ENCODE measurements around the gene CLRN1. TPM values are rescaled to one million over a fixed set of nuclear protein-coding genes. Genes with fewer than 3 reads are reported as not detected.

Gene CLRN1
- total RNA-seq, 1 donor from 2014 or later = not detected

DNA sequence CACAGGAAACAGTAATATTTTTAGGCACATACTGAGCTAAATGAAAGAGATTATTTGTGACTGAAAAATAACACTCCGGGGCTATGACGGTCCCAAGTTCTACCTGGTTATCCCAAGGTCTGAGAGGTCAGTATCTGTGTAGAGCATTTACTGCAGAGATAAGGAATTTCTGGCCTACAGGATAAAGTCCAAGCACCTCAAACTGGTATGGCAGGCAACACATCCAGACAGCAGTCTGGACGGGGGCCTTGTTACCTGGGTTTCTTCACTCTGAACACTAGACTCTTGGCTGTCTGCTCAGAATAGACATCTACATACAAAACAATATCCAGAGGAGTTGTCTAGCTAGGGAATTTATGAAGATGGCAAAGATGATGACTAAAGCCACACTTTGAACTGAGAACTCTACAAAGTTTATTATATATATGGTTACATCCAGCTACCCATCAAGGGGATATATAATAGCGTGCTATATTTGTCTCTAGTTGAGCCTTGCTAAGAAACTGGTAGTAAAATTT lies 42.0 kb upstream of the CLRN1 start:
- H3K9me3 Mint-ChIP-seq (ENCODE audit: unreplicated experiment) = no peaks in the 10 kb centered on the region
- TF ChIP-seq, protein P1, sequence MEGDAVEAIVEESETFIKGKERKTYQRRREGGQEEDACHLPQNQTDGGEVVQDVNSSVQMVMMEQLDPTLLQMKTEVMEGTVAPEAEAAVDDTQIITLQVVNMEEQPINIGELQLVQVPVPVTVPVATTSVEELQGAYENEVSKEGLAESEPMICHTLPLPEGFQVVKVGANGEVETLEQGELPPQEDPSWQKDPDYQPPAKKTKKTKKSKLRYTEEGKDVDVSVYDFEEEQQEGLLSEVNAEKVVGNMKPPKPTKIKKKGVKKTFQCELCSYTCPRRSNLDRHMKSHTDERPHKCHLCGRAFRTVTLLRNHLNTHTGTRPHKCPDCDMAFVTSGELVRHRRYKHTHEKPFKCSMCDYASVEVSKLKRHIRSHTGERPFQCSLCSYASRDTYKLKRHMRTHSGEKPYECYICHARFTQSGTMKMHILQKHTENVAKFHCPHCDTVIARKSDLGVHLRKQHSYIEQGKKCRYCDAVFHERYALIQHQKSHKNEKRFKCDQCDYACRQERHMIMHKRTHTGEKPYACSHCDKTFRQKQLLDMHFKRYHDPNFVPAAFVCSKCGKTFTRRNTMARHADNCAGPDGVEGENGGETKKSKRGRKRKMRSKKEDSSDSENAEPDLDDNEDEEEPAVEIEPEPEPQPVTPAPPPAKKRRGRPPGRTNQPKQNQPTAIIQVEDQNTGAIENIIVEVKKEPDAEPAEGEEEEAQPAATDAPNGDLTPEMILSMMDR (IDR thresholded peaks at IDR 0.05; ENCODE audit: unreplicated experiment) = no peak

DNA sequence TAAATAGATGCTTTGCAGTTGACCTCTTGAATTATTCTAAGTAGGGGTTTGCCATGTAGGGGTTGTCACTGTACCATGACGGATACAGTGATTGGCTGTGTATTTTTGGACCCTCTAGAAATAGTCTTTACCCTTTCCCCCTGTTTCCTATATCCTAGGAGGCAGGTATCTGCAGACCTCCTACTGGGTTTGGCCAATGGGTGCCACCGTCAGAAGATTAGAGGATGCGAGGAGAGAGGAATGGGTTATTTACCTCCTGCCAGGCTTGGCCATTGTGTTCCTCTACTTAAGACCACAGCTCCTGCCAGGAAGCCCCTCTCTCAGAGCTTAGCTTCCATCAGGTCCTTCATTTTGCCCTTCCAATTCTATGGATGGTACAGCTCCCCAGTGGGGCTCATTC lies 40.2 kb upstream of the CLRN1 start:
- no peaks in the 10 kb centered on the region for H3K27me3 Mint-ChIP-seq (ENCODE audit: unreplicated experiment)
- DNase-seq (ENCODE audit: low spot score) = no peak
- no peaks in the 10 kb centered on the region for H3K4me1 Mint-ChIP-seq (ENCODE audit: unreplicated experiment)
- no peak overlapping the region for H3K27ac Mint-ChIP-seq (ENCODE audit: unreplicated experiment)
- H3K4me3 Mint-ChIP-seq (ENCODE audit: unreplicated experiment) = no peak overlapping the region
- TF ChIP-seq, protein P1 (IDR thresholded peaks at IDR 0.05; ENCODE audit: unreplicated experiment) = no peak
- no peaks in the 10 kb centered on the region for H3K36me3 Mint-ChIP-seq (ENCODE audit: low read depth, unreplicated experiment)
- no peaks in the 10 kb centered on the region for H3K9me3 Mint-ChIP-seq (ENCODE audit: unreplicated experiment)

More for the DNA sequence above, 42.0 kb upstream of the CLRN1 start:
- Mint-ChIP-seq H3K4me1 (ENCODE audit: unreplicated experiment) (no peaks in the 10 kb centered on the region), H3K4me3 (ENCODE audit: unreplicated experiment) (no peak overlapping the region), H3K27me3 (ENCODE audit: unreplicated experiment) (no peaks in the 10 kb centered on the region), H3K27ac (ENCODE audit: unreplicated experiment) (no peak overlapping the region), H3K36me3 (ENCODE audit: low read depth, unreplicated experiment) (no peaks in the 10 kb centered on the region)
- DNase-seq (ENCODE audit: low spot score) = no peak

DNA sequence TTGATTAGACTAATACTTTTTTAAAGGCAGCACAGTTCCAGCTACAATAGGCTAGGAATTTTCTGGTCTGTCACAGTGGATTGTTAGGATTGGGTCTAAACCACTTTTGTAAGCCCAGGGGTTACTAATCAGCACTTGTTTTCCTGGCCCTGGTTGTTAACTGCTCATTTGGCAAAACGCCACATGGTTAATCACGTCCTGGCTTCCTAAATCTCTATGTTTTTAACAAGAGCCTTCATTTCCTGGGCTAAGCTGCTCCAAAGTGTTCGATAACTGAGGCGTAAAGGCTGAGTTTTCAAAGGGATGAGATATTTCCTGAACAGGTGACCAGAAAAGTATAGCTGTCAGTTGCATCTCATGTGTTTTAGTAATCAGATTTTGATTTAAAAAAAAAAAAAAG lies 38.9 kb upstream of the CLRN1 start:
- Mint-ChIP-seq H3K27ac (ENCODE audit: unreplicated experiment) (no peak overlapping the region), H3K4me1 (ENCODE audit: unreplicated experiment) (no peaks in the 10 kb centered on the region), H3K4me3 (ENCODE audit: unreplicated experiment) (no peak overlapping the region), H3K27me3 (ENCODE audit: unreplicated experiment) (no peaks in the 10 kb centered on the region), H3K9me3 (ENCODE audit: unreplicated experiment) (no peaks in the 10 kb centered on the region), H3K36me3 (ENCODE audit: low read depth, unreplicated experiment) (no peaks in the 10 kb centered on the region)
- no peak for DNase-seq (ENCODE audit: low spot score)
- TF ChIP-seq, protein P1 (IDR thresholded peaks at IDR 0.05; ENCODE audit: unreplicated experiment) = no peak

DNA sequence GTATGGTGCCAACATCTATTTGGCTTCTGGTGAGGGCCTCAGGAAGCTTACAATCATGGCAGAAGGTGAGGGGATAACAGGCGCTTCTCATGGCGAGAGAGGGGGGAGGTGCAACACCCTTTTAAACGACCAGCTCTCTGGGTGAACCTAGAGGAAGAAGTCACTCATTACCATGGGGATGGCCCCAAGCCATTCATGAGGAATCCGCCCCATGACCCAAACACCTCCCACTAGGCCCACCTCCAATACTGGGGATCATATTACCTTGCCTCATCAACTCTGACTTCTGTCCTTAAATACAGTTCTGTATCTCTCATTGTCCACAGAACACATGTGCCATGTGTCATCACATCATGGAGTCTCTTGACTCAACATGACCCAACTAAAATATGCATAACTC lies 37.5 kb upstream of the CLRN1 start:
- Mint-ChIP-seq H3K27ac (ENCODE audit: unreplicated experiment) (no peak overlapping the region), H3K27me3 (ENCODE audit: unreplicated experiment) (no peaks in the 10 kb centered on the region), H3K4me1 (ENCODE audit: unreplicated experiment) (no peaks in the 10 kb centered on the region), H3K4me3 (ENCODE audit: unreplicated experiment) (no peak overlapping the region), H3K36me3 (ENCODE audit: low read depth, unreplicated experiment) (no peaks in the 10 kb centered on the region), H3K9me3 (ENCODE audit: unreplicated experiment) (no peaks in the 10 kb centered on the region)
- TF ChIP-seq, protein P1 (IDR thresholded peaks at IDR 0.05; ENCODE audit: unreplicated experiment) = no peak
- no peak for DNase-seq (ENCODE audit: low spot score)

DNA sequence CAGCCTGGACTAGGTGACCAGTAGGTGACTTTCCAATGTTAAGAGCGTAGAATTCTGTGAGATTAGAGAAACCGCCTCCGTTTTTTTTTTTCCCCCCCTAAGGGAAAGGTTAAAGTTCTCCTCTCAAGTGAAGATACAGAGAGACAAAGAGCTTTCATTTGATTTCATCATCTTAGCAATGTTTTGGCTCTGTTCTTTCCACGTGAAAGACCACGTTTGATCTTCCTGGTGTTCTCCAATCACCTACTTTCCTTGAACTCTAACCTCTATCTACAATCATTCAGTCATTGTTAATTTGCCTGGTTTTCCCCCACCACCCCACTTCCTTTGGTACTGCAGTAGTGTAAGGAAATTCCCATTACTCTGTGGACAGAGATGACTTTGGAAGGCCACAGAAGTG lies 36.9 kb upstream of the CLRN1 start:
- H3K4me3 Mint-ChIP-seq (ENCODE audit: unreplicated experiment) = no peak overlapping the region
- no peaks in the 10 kb centered on the region for H3K4me1 Mint-ChIP-seq (ENCODE audit: unreplicated experiment)
- H3K36me3 Mint-ChIP-seq (ENCODE audit: low read depth, unreplicated experiment) = no peaks in the 10 kb centered on the region
- no peak for DNase-seq (ENCODE audit: low spot score)
- no peaks in the 10 kb centered on the region for H3K27me3 Mint-ChIP-seq (ENCODE audit: unreplicated experiment)
- no peak overlapping the region for H3K27ac Mint-ChIP-seq (ENCODE audit: unreplicated experiment)
- no peaks in the 10 kb centered on the region for H3K9me3 Mint-ChIP-seq (ENCODE audit: unreplicated experiment)
- TF ChIP-seq, protein P1 (IDR thresholded peaks at IDR 0.05; ENCODE audit: unreplicated experiment) = no peak

All from endothelial cell (in vitro differentiated cells).